H1 (cell line): Measurements from ENCODE around the gene CCDC13. TPM values are rescaled to one million over a fixed set of nuclear protein-coding genes. Genes with fewer than 3 reads are reported as not detected.

ENCODE experiments used
- E2F6 ChIP-seq: IDR thresholded peaks from 2 replicates; pipeline ENCODE4 v1.6.1; 2012; ENCODE audit warnings: inconsistent platforms
- POLR2AphosphoS5 ChIP-seq: IDR thresholded peaks from 2 replicates; pipeline ENCODE4 v1.6.1; 2011; ENCODE audit warnings: low read depth, low read length
- polyA plus RNA-seq, 7 experiments: library from polyadenylated mRNA; depleted of rRNA in 3 of 7; stranded (reverse) in 5 of 7; unstranded in 2 of 7; fragments of >200 nt in 5 of 7; fragments of 200-250 nt in 2 of 7; gene quantifications; 1 replicate in 5 of 7; 2 replicates in 1 of 7; 4 replicates in 1 of 7; pipeline versions ENCODE4 v1.2.1 to v1.2.3, GENCODE V29; 2011 to 2013; ENCODE audit warnings: missing spikeins in 2 of 7, mixed read lengths in 2 of 7
- total RNA-seq: library from RNA; stranded (reverse); fragmentation: NEBNext Ultra II Directional; extraction: Animal tissue kit (Norgen Biotek cat#: 25700); gene quantifications from 2 replicates; pipeline ENCODE4 v1.2.1, GENCODE V29; 2021

CCDC13 gene
- total and polyA plus RNA-seq, 2 of the 8 experiments (the other 6 are each of a cell fraction or from before 2014, with no cell fraction given): 0.06 TPM; not detected in 1

GRCh38 chr3:42728056-42728455, 45.0 kb downstream of the CCDC13 start (continued):
- TF ChIP-seq POLR2AphosphoS5 (no peak), E2F6 (no peak)
